Suprapubic skin (tissue), 3 donors: Measurements from ENCODE around the gene CDH4.

Experiments
- EP300 ChIP-seq: sonication (generic); formaldehyde crosslinking; IDR thresholded peaks from one replicate; pipeline ENCODE4 v1.6.1; 2017; ENCODE audit warnings: antibody characterized with exemption
- POLR2A ChIP-seq, 2 donors: fragments of 450-650 bp; IDR thresholded peaks; one replicate each; pipeline ENCODE4 v1.6.1; 2017; ENCODE audit warnings: antibody characterized with exemption in 2 of 2, mild to moderate bottlenecking in 2 of 2, moderate library complexity in 2 of 2
- TF ChIP-seq, protein P1 (sequence below), 2 donors: fragments of 200-600 bp in 1 of 2; fragments of 450-650 bp in 1 of 2; sonication (generic) in 1 of 2; IDR thresholded peaks; one replicate each; pipeline ENCODE4 v1.5.1; 2016 to 2019; ENCODE audit warnings: antibody characterized with exemption in 2 of 2, mild to moderate bottlenecking in 1 of 2, moderate library complexity in 1 of 2

DNA sequence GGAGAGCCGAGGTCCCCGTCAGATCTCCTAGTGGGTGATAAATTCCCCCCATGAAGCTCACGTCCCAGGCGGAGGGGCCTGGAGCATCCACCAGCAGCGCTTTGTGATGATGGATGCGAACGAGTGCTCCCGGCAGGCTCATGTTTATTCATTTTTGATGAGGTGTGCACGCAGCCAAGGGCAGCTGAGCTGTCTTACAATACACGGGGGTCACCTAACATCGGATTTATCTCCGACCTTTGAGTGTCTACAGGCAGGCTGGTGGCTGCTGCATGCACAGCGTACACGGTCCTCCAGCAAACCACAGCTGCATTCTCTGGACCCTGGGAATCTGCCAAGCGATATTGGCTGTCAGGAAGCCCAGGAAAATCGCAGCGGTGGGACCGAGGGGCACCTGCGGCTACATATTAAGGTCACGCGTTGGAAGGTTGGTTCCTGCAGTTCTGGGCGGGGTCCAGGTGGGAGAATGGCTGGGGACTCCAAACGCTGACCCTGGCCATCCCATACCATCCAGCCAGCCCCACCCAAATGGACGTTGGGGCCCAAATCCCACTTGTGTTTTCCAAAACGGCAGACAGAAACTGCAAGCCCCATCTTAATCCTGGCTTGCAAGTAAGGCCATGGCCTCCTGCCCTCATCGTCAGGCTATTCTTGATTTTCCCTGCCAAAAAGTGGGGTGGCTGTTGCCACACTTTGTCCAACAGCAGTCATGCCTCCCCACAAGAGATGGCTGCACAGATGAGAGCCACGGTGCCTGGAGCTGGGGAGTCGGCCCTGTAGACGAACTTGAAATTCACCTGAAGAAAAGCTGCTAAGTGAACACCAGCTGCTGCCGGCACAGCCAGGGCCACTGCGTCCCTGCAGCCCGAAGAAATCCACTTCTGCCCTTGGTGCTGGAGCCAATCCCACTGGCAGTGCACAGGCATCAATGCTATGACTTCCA is 413.7 kb downstream of the CDH4 start:
- TF ChIP-seq POLR2A (IDR thresholded peaks at IDR 0.05) (no peak), EP300 (no peak)
- TF ChIP-seq, protein P1, sequence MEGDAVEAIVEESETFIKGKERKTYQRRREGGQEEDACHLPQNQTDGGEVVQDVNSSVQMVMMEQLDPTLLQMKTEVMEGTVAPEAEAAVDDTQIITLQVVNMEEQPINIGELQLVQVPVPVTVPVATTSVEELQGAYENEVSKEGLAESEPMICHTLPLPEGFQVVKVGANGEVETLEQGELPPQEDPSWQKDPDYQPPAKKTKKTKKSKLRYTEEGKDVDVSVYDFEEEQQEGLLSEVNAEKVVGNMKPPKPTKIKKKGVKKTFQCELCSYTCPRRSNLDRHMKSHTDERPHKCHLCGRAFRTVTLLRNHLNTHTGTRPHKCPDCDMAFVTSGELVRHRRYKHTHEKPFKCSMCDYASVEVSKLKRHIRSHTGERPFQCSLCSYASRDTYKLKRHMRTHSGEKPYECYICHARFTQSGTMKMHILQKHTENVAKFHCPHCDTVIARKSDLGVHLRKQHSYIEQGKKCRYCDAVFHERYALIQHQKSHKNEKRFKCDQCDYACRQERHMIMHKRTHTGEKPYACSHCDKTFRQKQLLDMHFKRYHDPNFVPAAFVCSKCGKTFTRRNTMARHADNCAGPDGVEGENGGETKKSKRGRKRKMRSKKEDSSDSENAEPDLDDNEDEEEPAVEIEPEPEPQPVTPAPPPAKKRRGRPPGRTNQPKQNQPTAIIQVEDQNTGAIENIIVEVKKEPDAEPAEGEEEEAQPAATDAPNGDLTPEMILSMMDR (IDR thresholded peaks at IDR 0.05) = no peak
